Sigmoid colon (tissue), 7 donors: Measurements from ENCODE around the gene ANO3. TPM values are rescaled to one million over a fixed set of nuclear protein-coding genes. Genes with fewer than 3 reads are reported as not detected.

ENCODE experiments used
- DNase-seq: peaks from one replicate; pipeline ENCODE4 v3.0.0-alpha.2; 2019
- H3K27ac ChIP-seq, 4 donors: fragments of 200-600 bp; sonication (generic); one replicate each; pipeline ENCODE4 v1.5.1; 2016 to 2019; ENCODE audit warnings: mild to moderate bottlenecking in 1 of 4
- H3K27me3 ChIP-seq, 3 donors: fragments of 200-600 bp; sonication (generic); one replicate each; pipeline ENCODE4 v1.5.1; 2019; ENCODE audit warnings: mild to moderate bottlenecking in 1 of 3
- H3K36me3 ChIP-seq, 4 donors: fragments of 200-600 bp; sonication (generic); one replicate each; pipeline ENCODE4 v1.5.1; 2016 to 2019
- H3K4me1 ChIP-seq, 4 donors: fragments of 200-600 bp; sonication (generic); one replicate each; pipeline ENCODE4 v1.5.1; 2017 to 2019
- H3K4me3 ChIP-seq, 4 donors: fragments of 200-600 bp; sonication (generic); one replicate each; pipeline ENCODE4 v1.5.1; 2017 to 2019; ENCODE audit warnings: mild to moderate bottlenecking in 2 of 4, moderate library complexity in 1 of 4
- H3K9me3 ChIP-seq, 4 donors: fragments of 200-600 bp in 3 of 4; sonication (generic) in 3 of 4; one replicate each; pipeline versions ENCODE4 v1.5.1 to v1.6.1; 2013 to 2019
- EP300 ChIP-seq, 4 donors: sonication (generic); formaldehyde crosslinking; IDR thresholded peaks; one replicate each; pipeline ENCODE4 v1.6.1; 2017; ENCODE audit warnings: antibody characterized with exemption in 4 of 4
- POLR2A ChIP-seq, 2 donors: fragments of 450-650 bp; IDR thresholded peaks; one replicate each; pipeline ENCODE4 v1.6.1; 2016; ENCODE audit warnings: antibody characterized with exemption in 2 of 2, mild to moderate bottlenecking in 2 of 2, moderate library complexity in 2 of 2
- POLR2AphosphoS5 ChIP-seq, 4 donors: sonication (generic); formaldehyde crosslinking; IDR thresholded peaks; one replicate each; pipeline ENCODE4 v1.6.1; 2017; ENCODE audit warnings: antibody characterized with exemption in 4 of 4
- WGBS, 2 donors: extraction: QIAGEN DNeasy Blood & Tissue Kit; methylation state at CpG; one replicate each; pipeline ENCODE4 v1.1.7; 2013; 5-methylcytosine and 5-hydroxymethylcytosine counted together
- intact Hi-C: fragments of 100-400 bp; cut with DNase I; formaldehyde crosslinking; loops from one replicate; pipeline ENCODE4 v1.15.1; 2023
- polyA plus RNA-seq, 3 donors: library from polyadenylated mRNA; stranded (reverse); fragments of 200-250 nt; gene quantifications; one replicate each; pipeline ENCODE4 v1.2.3, GENCODE V29; 2013
- total RNA-seq, 4 donors: library from RNA; depleted of rRNA; stranded (reverse); fragments of >200 nt; gene quantifications; one replicate each; pipeline ENCODE4 v1.1.0, GENCODE V29; 2016
- TF ChIP-seq, protein P1 (sequence below), 4 experiments: fragments of 450-650 bp in 3 of 4; fragments of 200-600 bp in 1 of 4; IDR thresholded peaks; one replicate each; pipeline ENCODE4 v1.5.1; 2016 to 2019; ENCODE audit warnings: antibody characterized with exemption in 4 of 4, mild to moderate bottlenecking in 3 of 4, moderate library complexity in 2 of 4
- donor health status: healthy with polysubstance abuse.
- donor health status: Bipolar disorder and iron deficiency.
- donor health status: healthy.

ANO3 gene
- total and polyA plus RNA-seq, 7 donors = 0.04 to 0.71 (median 0.33) TPM; not detected in 2

- TF ChIP-seq EP300 (IDR thresholded peaks at IDR 0.05) (no peak), POLR2A (IDR thresholded peaks at IDR 0.05) (no peak), POLR2AphosphoS5 (IDR thresholded peaks at IDR 0.05) (no peak)
- TF ChIP-seq, protein P1, sequence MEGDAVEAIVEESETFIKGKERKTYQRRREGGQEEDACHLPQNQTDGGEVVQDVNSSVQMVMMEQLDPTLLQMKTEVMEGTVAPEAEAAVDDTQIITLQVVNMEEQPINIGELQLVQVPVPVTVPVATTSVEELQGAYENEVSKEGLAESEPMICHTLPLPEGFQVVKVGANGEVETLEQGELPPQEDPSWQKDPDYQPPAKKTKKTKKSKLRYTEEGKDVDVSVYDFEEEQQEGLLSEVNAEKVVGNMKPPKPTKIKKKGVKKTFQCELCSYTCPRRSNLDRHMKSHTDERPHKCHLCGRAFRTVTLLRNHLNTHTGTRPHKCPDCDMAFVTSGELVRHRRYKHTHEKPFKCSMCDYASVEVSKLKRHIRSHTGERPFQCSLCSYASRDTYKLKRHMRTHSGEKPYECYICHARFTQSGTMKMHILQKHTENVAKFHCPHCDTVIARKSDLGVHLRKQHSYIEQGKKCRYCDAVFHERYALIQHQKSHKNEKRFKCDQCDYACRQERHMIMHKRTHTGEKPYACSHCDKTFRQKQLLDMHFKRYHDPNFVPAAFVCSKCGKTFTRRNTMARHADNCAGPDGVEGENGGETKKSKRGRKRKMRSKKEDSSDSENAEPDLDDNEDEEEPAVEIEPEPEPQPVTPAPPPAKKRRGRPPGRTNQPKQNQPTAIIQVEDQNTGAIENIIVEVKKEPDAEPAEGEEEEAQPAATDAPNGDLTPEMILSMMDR (IDR thresholded peaks at IDR 0.05) = no peak
- Histone ChIP-seq H3K9me3 (no peaks in the 10 kb centered on the region), H3K36me3 (no peaks in the 10 kb centered on the region), H3K4me3 (no peak overlapping the region), H3K27me3 (no peaks in the 10 kb centered on the region), H3K4me1 (no peaks in the 10 kb centered on the region), H3K27ac (no peak overlapping the region)
- 77 to 93% methylated on average over 2 of the region's 2 CpGs for WGBS, 2 donors
- intact Hi-C loops = no loop called here
- DNase-seq = no peak
Measured at GRCh38 chr11:26510164-26510563, 178.2 kb downstream of the ANO3 start.

GRCh38 chr11:26510756-26511155 is 178.8 kb downstream of the ANO3 start:
- DNase-seq = no peak
- Histone ChIP-seq H3K4me3 (no peak overlapping the region), H3K36me3 (no peaks in the 10 kb centered on the region), H3K9me3 (no peaks in the 10 kb centered on the region), H3K4me1 (no peaks in the 10 kb centered on the region), H3K27ac (no peak overlapping the region), H3K27me3 (no peaks in the 10 kb centered on the region)
- TF ChIP-seq POLR2AphosphoS5 (IDR thresholded peaks at IDR 0.05) = no peak
- no peak for TF ChIP-seq EP300 (IDR thresholded peaks at IDR 0.05)
- no peak for TF ChIP-seq POLR2A (IDR thresholded peaks at IDR 0.05)
- TF ChIP-seq, protein P1 (IDR thresholded peaks at IDR 0.05) = no peak
- intact Hi-C loops = no loop called here
- 76 to 79% methylated on average over 2 of the region's 2 CpGs for WGBS, 2 donors

DNA sequence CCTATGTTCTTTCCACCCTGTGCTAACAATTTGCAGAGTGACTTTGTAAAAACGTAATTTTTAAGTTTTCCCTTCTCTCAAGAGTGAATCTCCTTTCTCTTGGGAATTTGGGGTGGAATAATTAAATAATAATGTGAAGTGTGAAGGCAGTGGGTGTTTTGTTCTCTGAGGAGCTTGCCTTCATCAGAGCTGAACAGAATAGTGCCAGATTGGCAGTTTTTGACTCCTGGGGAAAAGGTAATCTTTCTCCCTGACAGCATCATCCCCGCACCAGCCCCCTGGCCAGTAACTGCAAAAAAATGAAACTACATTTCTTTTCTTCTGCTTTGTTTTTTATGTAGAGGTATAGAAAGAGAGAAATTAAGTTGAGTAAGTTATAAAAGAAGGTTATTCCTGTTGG is 180.3 kb downstream of the ANO3 start:
- DNase-seq = no peak
- TF ChIP-seq POLR2A (IDR thresholded peaks at IDR 0.05) = no peak
- TF ChIP-seq, protein P1 (IDR thresholded peaks at IDR 0.05) = no peak
- TF ChIP-seq EP300 (IDR thresholded peaks at IDR 0.05) = no peak
- no peak for TF ChIP-seq POLR2AphosphoS5 (IDR thresholded peaks at IDR 0.05)
- Histone ChIP-seq H3K27me3 (no peaks in the 10 kb centered on the region), H3K9me3 (no peaks in the 10 kb centered on the region), H3K4me1 (no peaks in the 10 kb centered on the region), H3K36me3 (no peaks in the 10 kb centered on the region), H3K4me3 (no peak overlapping the region), H3K27ac (no peak overlapping the region)
- WGBS, 2 donors = 45 to 68% methylated on average over 2 of the region's 2 CpGs
- intact Hi-C loops = no loop called here

DNA sequence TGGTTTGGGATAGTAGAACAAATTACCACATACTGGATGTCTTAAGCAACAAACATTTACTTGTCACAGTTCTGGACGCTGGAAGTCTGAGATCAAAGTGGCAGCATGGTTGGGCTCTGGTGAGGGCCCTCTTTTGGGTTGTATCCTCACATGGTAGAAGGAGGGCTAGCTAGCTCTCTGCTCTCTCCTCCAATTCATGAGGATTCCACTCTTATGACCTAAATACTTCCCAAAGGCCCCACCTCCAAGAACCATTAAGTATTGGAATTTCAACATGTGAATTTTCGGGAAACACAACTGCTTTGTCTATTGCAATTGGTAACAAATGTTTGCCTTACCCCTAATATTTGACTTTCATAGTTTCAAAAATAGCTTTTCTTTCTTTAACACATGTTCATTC is 187.5 kb downstream of the ANO3 start:
- Histone ChIP-seq H3K9me3 (no peaks in the 10 kb centered on the region), H3K4me1 (no peaks in the 10 kb centered on the region), H3K36me3 (no peaks in the 10 kb centered on the region), H3K4me3 (no peak overlapping the region), H3K27me3 (no peaks in the 10 kb centered on the region), H3K27ac (no peak overlapping the region)
- intact Hi-C loops = no loop called here
- no peak for DNase-seq
- TF ChIP-seq, protein P1 (IDR thresholded peaks at IDR 0.05) = no peak
- no peak for TF ChIP-seq POLR2AphosphoS5 (IDR thresholded peaks at IDR 0.05)
- 78 to 85% methylated on average over 2 of the region's 2 CpGs for WGBS, 2 donors

GRCh38 chr11:26522912-26523610 is 191.1 kb downstream of the ANO3 start:
- no peaks in the 10 kb centered on the region for H3K4me1 ChIP-seq
- intact Hi-C loops = no loop called here
- H3K36me3 ChIP-seq = no peaks in the 10 kb centered on the region
- TF ChIP-seq, protein P1 (IDR thresholded peaks at IDR 0.05) = no peak
- TF ChIP-seq POLR2AphosphoS5 (IDR thresholded peaks at IDR 0.05) (no peak), POLR2A (IDR thresholded peaks at IDR 0.05) (no peak)
- H3K4me3 ChIP-seq = no peak overlapping the region
- H3K27ac ChIP-seq = no peak overlapping the region
- H3K27me3 ChIP-seq = no peaks in the 10 kb centered on the region
- H3K9me3 ChIP-seq = no peaks in the 10 kb centered on the region
- WGBS, 2 donors = 67 to 72% methylated on average over 12 of the region's 12 CpGs
- DNase-seq = no peak
